C4-2B (cell line): ENCODE measurements around the gene SLC24A3.

Experiments
- ZFX ChIP-seq: fragments of 450-650 bp; IDR thresholded peaks from 2 replicates; pipeline ENCODE4 v1.6.1; 2017
- TF ChIP-seq, protein P1 (sequence below): fragments of 450-650 bp; conservative IDR thresholded peaks from 2 replicates; pipeline ENCODE4 v1.5.1; 2017; ENCODE audit warnings: mild to moderate bottlenecking

DNA sequence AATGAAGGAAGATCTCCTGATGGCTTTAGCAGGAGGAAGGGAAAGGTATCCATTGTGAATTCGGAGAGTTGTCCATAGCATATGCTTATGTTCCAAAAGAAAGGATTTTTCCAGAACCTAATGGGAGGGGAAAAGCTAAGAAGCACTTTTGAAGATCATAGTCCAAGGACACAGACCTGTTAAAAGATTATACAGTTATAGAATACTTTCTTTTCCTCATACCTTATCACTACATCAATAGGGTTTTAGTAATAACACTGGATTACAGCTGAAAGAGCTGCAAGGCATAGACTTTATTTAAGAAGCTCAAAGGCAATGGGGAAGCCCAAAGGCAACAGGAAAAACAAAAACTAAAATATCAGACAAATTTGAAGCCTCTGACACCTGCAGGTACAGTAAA lies 39.8 kb upstream of the SLC24A3 start:
- TF ChIP-seq, protein P1, sequence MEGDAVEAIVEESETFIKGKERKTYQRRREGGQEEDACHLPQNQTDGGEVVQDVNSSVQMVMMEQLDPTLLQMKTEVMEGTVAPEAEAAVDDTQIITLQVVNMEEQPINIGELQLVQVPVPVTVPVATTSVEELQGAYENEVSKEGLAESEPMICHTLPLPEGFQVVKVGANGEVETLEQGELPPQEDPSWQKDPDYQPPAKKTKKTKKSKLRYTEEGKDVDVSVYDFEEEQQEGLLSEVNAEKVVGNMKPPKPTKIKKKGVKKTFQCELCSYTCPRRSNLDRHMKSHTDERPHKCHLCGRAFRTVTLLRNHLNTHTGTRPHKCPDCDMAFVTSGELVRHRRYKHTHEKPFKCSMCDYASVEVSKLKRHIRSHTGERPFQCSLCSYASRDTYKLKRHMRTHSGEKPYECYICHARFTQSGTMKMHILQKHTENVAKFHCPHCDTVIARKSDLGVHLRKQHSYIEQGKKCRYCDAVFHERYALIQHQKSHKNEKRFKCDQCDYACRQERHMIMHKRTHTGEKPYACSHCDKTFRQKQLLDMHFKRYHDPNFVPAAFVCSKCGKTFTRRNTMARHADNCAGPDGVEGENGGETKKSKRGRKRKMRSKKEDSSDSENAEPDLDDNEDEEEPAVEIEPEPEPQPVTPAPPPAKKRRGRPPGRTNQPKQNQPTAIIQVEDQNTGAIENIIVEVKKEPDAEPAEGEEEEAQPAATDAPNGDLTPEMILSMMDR: no peak
- no peak for TF ChIP-seq ZFX
